Left ventricle myocardium inferior (tissue), 1 donor: ENCODE results near the gene GPC5. TPM values are rescaled to one million over a fixed set of nuclear protein-coding genes. Genes with fewer than 3 reads are reported as not detected.
"Not testable (repeated sequence)": the region's sequence is repeated elsewhere in the genome, so short reads cannot be mapped to it uniquely, and the experiment has no call there.

Experiments used
- DNase-seq: peaks from one replicate; pipeline ENCODE4 v3.0.0-alpha.2; 2020
- H3K27ac ChIP-seq: fragments of 200-600 bp; replicated peaks from 2 replicates; pipeline ENCODE4 v1.8.0; 2021
- H3K27me3 ChIP-seq: fragments of 200-600 bp; 2 replicates; pipeline ENCODE4 v1.8.0; 2021; ENCODE audit warnings: low read depth
- H3K36me3 ChIP-seq: fragments of 200-600 bp; 2 replicates; pipeline ENCODE4 v1.8.0; 2021
- H3K4me1 ChIP-seq: fragments of 200-600 bp; 2 replicates; pipeline ENCODE4 v1.8.0; 2021
- H3K4me3 ChIP-seq: fragments of 200-600 bp; 2 replicates; pipeline ENCODE4 v1.8.0; 2021; ENCODE audit warnings: mild to moderate bottlenecking, moderate library complexity
- H3K9me3 ChIP-seq: fragments of 200-600 bp; replicated peaks from 2 replicates; pipeline ENCODE4 v1.8.0; 2021
- intact Hi-C: fragments of 100-400 bp; cut with micrococcal nuclease; formaldehyde crosslinking; loops from one replicate; pipeline ENCODE4 v1.11.0; 2022
- total RNA-seq: library from RNA; stranded (reverse); fragmentation: NEBNext Ultra II Directional; extraction: Animal tissue kit (Norgen Biotek cat#: 25700); gene quantifications from one replicate; pipeline ENCODE4 v1.2.1, GENCODE V29; 2021
- TF ChIP-seq, protein P1 (sequence below): fragments of 200-600 bp; IDR thresholded peaks from 2 replicates; pipeline ENCODE4 v1.8.0; 2021; ENCODE audit warnings: antibody characterized with exemption, mild to moderate bottlenecking, borderline replicate concordance
- donor health status: DM: no; HTN: yes; CAD: no; lungs with severe emphysema.

The GPC5 gene
- total RNA-seq, 1 donor from 2014 or later, result 1.5 TPM

DNA sequence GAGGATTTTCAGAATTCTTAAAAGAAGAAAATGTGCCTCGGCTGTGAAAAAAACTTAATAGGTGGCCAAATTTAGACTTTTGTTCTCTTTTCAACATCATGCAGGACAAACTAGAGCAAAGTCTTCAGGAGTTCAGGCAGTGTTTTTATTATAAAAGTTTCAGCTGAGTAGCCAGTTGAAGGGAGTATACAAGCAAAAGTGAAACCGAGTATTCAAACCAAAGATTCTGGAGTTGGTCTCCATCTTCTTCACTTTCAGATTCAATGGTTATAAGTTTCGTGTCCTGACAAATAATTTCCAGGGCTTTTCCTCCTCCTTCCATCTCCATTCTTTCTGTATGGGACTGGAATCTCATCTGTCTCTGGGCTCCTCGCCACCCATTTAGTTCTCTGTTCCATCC is 379.7 kb downstream of the GPC5 start:
- Histone ChIP-seq H3K4me1 (no peaks in the 10 kb centered on the region), H3K4me3 (no peak overlapping the region), H3K27me3 (no peaks in the 10 kb centered on the region), H3K36me3 (no peaks in the 10 kb centered on the region), H3K9me3 (no peaks in the 10 kb centered on the region), H3K27ac (no peak overlapping the region)
- no peak for DNase-seq
- intact Hi-C loops, result no loop called here
- TF ChIP-seq, protein P1, sequence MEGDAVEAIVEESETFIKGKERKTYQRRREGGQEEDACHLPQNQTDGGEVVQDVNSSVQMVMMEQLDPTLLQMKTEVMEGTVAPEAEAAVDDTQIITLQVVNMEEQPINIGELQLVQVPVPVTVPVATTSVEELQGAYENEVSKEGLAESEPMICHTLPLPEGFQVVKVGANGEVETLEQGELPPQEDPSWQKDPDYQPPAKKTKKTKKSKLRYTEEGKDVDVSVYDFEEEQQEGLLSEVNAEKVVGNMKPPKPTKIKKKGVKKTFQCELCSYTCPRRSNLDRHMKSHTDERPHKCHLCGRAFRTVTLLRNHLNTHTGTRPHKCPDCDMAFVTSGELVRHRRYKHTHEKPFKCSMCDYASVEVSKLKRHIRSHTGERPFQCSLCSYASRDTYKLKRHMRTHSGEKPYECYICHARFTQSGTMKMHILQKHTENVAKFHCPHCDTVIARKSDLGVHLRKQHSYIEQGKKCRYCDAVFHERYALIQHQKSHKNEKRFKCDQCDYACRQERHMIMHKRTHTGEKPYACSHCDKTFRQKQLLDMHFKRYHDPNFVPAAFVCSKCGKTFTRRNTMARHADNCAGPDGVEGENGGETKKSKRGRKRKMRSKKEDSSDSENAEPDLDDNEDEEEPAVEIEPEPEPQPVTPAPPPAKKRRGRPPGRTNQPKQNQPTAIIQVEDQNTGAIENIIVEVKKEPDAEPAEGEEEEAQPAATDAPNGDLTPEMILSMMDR, result no peak

DNA sequence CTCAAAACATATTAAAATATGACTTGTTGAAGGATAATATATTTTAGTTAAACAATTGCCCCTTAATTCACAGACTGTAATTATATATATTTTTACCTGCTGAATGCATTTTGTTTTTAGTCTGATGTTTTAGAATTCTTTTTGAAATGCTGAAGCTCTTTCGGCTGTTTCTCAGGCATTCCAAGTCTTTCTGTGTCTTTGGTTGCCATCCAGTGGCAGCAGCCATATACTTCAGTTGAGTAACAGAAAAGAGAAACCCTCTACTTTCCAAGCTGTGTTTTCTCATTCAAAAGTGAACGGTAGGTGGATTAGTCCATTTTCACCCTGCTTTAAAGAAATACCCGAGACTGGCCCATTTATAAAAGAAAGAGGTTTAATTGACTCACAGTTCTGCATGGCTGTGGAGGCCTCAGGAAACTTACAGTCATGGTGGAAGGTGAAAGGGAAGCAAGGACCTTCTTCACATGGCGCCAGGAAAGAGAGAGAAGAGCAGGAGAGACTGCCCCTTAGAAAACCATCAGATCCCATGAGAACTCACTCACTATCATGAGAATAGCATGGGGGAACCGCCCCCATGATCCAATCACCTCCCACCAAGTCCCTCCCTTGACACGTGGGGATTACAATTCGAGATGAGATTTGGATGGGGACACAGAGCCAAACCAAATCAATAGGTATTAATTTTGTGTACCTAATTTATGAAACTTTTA is 383.7 kb downstream of the GPC5 start:
- intact Hi-C loops, result not testable (repeated sequence)
- TF ChIP-seq, protein P1, result peak; percentile 49

DNA sequence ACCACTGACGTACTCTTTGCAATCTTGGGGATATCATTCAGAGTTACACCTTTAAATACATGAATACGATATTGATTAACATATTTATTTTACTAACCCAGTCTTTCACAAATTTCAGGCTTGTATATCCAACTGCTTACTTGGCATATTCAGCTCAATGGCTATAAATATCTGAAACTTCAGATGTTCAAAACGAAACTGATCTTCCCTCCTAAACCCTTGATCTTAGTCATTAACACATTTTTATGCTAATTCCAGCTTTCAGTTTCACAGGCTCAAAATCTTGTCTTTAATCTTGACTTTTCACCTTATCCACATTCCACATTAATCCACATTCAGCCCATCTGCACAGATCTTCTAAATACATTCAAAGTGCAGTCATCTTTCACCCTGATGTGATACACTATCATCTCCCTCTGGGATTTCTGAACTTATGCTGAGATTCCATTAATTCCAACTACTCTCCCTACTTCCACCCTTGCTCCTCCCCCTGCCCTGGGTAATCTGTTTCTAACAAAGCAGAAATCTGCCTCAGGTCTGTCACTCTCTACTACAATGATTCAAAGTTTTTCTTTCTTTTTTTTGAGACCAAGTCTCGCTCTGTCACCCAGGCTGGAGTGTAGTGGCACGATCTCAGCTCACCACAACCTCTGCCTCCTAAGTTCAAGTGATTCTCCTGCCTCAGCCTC is 387.2 kb downstream of the GPC5 start:
- no peaks in the 10 kb centered on the region for H3K4me1 ChIP-seq
- TF ChIP-seq, protein P1, result no peak
- H3K27me3 ChIP-seq, result no peaks in the 10 kb centered on the region
- no peaks in the 10 kb centered on the region for H3K36me3 ChIP-seq
- no peak overlapping the region for H3K27ac ChIP-seq
- intact Hi-C loops, result no loop called here
- H3K9me3 ChIP-seq, result no peaks in the 10 kb centered on the region
- no peak overlapping the region for H3K4me3 ChIP-seq
- DNase-seq, result no peak

More for the DNA sequence above, 383.7 kb downstream of the GPC5 start:
- H3K9me3 ChIP-seq, H3K4me1 ChIP-seq, DNase-seq, H3K27ac ChIP-seq, H3K27me3 ChIP-seq, H3K4me3 ChIP-seq, H3K36me3 ChIP-seq: not testable (repeated sequence)

DNA sequence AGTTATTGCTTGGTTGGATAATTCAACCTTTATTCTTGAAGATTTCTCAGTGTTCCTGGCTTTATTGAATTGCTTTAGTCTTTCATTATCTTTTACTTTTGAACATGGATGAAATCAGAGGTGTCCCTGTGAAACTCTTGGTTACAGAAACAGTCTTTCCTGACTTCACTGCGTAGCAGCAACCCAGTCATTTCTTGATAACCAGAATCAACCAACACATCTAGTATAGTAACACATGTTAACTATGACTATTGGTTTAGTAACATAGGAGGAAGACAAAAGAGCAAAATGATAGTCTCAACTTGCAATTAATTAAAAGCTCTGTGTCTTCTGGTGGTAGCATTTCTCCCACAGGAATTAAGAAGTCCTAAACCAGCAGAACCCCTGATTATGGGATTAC is 393.6 kb downstream of the GPC5 start:
- H3K9me3 ChIP-seq, result no peaks in the 10 kb centered on the region
- no peaks in the 10 kb centered on the region for H3K36me3 ChIP-seq
- TF ChIP-seq, protein P1, result no peak
- H3K27ac ChIP-seq, result no peak overlapping the region
- H3K27me3 ChIP-seq, result no peaks in the 10 kb centered on the region
- no peak overlapping the region for H3K4me3 ChIP-seq
- intact Hi-C loops, result no loop called here
- DNase-seq, result no peak
- H3K4me1 ChIP-seq, result no peaks in the 10 kb centered on the region

DNA sequence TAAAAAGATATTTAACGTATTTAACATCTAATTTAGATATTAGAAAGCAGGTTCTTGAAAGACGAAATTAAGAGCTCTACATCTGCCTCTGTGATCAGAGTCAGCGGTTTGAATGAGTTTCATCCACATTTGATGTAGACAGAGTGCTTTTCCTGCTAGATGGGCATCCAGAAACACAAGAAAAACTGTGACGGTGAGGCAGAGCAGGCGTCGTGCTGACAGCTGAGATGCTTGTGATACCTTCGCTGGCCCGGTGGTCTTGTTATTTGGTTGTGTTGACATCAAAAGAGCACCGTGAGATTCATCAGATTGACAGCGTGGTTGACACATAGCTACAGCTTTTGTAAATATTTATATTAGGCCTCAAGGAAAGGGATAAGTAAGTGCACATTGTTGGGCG is 399.1 kb downstream of the GPC5 start:
- Histone ChIP-seq H3K27me3 (no peaks in the 10 kb centered on the region), H3K36me3 (no peaks in the 10 kb centered on the region), H3K27ac (no peak overlapping the region), H3K4me1 (no peaks in the 10 kb centered on the region), H3K4me3 (no peak overlapping the region), H3K9me3 (no peaks in the 10 kb centered on the region)
- intact Hi-C loops, result no loop called here
- DNase-seq, result no peak
- TF ChIP-seq, protein P1, result no peak

DNA sequence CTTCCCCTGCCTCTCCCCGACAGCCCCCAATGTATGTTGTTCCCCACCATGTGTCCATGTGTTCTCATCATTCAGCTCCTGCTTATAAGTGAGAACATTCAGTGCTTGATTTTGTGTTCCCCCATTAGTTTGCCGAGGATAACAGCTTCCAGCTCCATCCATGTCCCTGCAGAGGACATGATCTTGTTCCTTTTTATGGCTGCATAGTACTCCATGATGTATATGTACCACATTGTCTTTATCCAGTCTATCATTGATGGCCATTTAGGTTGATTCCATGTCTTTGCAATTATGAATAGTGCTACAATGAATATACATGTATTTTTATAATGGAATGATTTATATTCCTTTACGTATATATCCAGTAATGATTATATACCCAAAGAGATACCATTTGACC is 399.9 kb downstream of the GPC5 start:
- H3K27ac ChIP-seq, H3K36me3 ChIP-seq, H3K27me3 ChIP-seq, H3K4me3 ChIP-seq, H3K4me1 ChIP-seq, intact Hi-C loops, H3K9me3 ChIP-seq, DNase-seq: not testable (repeated sequence)

DNA sequence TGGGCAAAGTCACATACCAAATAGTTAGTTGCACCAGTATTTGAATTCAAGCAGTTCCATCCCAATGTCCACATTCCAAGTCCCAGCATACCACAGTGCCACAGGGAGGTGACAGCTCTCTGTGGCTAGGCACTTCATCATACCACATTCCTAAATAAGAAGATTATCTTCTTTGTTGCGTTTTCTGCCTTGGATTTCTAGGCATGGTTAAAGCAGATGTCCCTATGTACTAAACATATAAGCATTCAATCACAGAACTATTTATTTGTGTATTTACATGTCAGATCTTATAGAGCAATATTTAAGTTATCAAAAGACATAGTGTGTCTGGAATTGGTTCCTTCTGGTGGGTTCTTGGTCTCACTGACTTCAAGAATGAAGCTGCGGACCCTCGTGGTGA is 403.4 kb downstream of the GPC5 start:
- intact Hi-C loops, DNase-seq, H3K27ac ChIP-seq: not testable (repeated sequence)

More for the DNA sequence above, 403.4 kb downstream of the GPC5 start:
- not testable (repeated sequence) for H3K9me3 ChIP-seq, H3K36me3 ChIP-seq, H3K4me1 ChIP-seq, H3K4me3 ChIP-seq, H3K27me3 ChIP-seq
